C4-2B (cell line): ENCODE measurements around the gene AKNA.

Experiments
- ZFX ChIP-seq: fragments of 450-650 bp; IDR thresholded peaks from 2 replicates; pipeline ENCODE4 v1.6.1; 2017
- TF ChIP-seq, protein P1 (sequence below): fragments of 450-650 bp; conservative IDR thresholded peaks from 2 replicates; pipeline ENCODE4 v1.5.1; 2017; ENCODE audit warnings: mild to moderate bottlenecking

DNA sequence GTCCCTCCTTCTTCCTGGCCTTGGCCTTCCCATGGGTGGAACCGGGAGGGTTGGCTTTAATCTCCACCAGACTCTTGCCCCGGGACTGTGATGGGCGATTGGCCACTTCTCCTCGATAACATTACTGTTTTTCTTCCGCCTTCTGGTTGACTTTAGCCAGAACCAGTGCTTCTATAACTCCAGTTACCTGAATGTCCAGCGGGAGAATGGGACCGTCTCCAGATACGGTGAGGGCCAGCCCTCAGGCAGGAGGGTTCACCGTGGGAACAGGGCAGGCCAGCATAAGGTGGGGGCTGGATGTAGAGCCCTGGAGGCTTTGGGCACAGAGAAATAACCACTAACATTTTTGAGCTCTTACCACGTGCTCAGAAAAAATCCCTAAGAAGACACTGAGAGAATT, 57.1 kb downstream of the AKNA start:
- TF ChIP-seq, protein P1, sequence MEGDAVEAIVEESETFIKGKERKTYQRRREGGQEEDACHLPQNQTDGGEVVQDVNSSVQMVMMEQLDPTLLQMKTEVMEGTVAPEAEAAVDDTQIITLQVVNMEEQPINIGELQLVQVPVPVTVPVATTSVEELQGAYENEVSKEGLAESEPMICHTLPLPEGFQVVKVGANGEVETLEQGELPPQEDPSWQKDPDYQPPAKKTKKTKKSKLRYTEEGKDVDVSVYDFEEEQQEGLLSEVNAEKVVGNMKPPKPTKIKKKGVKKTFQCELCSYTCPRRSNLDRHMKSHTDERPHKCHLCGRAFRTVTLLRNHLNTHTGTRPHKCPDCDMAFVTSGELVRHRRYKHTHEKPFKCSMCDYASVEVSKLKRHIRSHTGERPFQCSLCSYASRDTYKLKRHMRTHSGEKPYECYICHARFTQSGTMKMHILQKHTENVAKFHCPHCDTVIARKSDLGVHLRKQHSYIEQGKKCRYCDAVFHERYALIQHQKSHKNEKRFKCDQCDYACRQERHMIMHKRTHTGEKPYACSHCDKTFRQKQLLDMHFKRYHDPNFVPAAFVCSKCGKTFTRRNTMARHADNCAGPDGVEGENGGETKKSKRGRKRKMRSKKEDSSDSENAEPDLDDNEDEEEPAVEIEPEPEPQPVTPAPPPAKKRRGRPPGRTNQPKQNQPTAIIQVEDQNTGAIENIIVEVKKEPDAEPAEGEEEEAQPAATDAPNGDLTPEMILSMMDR: no peak
- TF ChIP-seq ZFX: no peak
